GM10847 (cell line): ENCODE data around the gene FBXL17.
A peak's percentile ranks its signal among the peaks of the same experiment; 100 is the strongest.

Experiments
- POLR2A ChIP-seq: IDR thresholded peaks from 2 replicates; pipeline ENCODE4 v1.6.1; 2011; ENCODE audit not compliant: insufficient read length; ENCODE audit errors: extremely low read depth

FBXL17 gene

DNA sequence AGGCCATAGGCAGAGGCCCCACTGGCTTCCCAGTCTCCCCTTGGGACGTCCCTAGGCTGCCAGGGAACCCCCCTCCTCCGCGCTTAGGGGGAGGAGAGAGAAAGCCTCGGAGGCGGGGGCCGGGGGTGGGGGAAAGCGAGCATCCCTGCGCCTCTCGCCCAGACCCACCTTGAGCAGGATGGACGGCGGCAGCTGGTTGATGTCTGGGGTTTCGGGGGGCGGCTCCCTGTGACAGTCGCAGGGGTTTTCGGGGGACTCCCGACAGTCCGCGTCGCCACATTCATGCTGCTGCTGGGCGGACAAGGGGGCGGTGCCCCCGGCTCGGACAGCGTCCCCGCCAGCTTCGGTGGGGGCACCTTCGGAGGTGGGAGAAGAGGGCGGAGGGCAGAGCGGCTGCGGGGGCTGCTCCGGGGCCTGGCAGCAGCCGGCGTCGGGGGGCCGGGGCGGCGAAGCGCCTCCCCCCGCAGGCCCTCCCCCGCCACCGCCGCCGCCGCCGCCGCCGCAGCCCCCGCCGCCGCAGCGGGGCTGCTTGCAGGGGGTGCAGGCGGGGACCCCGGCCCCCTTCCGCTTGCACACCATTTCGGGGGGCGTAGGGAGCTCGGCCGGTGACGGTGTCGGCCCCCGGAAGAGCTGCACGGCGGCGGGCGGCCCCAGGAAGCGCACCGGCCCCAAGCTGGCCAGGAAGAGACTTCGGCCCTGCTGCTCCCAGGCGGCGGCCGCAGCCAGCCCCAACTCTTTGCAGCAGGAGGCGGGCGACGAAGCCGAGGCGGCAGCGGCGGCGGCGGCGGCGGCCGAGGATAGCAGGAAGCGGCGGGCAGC is 1.2 kb downstream of the FBXL17 start:
- peak; percentile 20 for TF ChIP-seq POLR2A

DNA sequence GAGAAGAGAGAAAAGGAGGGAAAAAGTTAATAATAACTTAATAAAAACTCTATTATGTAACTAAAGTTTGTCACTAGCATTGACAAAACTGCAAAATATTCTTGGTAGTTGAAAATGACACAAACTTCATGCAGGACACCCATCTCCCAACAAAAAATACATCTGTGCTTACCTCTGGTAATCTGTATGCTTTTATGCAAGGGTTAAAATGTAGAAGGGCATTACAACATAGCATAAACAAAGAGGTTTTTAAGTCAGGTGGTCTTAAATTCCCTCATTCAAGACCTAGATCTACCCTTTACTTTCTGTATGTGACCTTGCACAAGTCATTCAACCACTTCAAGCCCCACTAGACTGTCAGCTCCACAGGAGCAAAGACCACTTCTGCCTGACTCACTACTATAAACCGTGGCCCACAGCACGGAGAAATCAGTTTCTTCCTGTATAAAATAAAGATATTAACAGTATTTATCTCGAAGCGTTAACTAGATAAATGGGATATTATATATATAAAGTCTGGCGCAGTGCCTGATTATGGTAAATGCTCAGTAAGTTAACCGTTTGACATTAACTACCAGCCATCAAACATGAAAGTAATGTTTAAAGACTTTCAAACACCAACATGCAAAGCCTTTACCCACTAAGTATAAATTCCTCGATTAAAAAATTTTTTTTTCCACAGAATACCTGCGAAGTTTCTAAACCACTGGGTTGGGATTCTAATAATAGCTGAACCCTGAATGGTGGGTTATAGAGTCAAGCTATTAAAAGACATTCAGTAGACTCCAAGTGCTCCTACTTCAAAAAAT is 2.0 kb downstream of the FBXL17 start:
- no peak for TF ChIP-seq POLR2A

DNA sequence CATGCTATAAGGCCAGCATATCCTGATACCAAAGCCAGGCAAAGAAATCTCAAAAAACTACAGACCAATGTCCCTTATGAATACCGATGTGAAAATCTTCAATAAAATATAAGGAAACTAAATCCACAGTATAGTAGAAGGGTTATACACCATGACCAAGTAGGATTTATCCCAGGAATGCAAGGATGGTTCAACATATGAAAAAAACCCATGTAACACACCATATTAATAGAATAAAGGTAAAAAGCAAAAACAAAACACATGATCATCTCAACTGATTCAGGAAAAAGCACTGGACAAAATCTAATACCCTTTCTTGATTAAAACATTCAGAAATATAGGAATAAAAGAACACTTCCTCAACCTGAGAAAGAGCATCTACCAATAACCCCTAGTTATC is 6.1 kb downstream of the FBXL17 start:
- TF ChIP-seq POLR2A: no peak

DNA sequence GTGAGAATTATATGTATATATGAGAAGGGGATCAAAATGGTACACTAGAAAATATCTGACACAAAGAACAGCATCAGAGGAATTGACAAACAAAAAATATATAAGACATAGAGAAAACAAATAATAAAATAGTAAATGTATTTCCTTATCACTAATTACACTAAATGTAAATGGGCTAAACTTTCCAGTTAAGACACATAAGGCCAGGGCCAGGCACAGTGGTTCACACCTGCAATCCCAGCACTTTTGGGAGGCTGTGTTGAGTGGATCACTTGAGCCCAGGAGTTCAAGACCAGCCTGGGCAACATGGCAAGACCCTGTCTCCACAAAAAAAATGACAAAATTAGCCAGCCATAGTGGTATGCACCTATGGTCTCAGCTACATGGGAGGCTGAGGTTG is 8.5 kb downstream of the FBXL17 start:
- no peak for TF ChIP-seq POLR2A

DNA sequence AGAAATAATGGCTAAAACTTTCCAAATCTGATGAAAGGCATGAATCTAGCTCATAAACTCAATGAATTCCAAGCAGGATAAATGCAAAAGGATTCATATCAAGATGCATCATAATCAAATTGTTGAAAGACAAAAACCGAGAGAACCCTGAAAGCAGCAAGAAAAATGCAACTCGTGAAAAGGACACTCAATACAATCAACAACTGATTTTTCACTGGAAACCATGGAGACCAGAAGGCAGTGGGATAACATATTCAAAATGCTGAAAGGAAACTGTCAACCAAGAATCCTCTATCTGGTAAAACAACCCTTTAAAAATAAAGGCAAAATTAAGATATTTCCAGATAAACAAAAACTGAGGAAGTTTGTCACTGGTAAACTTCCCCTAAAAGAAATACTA is 9.5 kb downstream of the FBXL17 start:
- TF ChIP-seq POLR2A: no peak

DNA sequence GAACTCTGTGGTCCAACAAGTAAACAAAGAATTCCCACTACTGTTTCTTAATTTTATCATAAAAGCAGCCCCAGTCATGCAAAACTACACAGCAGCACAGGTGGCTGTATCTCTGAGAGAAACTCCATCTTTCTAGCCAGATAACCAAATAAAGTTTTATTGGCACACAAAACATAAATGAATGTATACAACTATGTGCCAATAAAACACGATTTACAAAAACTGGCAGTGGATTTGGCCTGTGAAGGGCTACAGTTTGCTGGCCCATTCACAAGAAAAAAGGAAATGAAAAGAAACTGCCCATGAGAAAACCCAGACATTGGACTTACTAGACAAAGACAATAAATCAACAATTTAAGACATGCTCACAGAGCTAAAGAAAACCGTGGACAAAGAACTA is 10.6 kb downstream of the FBXL17 start:
- TF ChIP-seq POLR2A: no peak

DNA sequence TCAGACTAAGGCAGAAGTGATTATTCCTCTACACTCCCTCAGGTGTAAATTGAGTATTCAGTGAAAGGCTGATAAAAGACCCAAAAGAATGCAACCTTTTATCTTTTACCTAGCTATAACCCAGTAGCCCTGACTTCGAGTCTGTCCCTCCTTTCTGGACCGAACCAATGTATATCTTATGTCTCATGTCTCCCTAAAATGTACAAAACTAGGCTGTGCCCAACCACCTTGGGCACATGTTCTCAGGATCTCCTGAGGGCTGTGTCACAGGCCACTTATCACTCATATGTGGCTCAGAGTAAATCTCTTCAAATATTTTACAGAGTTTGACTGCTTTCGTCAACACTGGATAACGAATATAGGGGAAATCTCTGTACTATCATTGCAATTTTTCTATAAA is 12.7 kb downstream of the FBXL17 start:
- no peak for TF ChIP-seq POLR2A

DNA sequence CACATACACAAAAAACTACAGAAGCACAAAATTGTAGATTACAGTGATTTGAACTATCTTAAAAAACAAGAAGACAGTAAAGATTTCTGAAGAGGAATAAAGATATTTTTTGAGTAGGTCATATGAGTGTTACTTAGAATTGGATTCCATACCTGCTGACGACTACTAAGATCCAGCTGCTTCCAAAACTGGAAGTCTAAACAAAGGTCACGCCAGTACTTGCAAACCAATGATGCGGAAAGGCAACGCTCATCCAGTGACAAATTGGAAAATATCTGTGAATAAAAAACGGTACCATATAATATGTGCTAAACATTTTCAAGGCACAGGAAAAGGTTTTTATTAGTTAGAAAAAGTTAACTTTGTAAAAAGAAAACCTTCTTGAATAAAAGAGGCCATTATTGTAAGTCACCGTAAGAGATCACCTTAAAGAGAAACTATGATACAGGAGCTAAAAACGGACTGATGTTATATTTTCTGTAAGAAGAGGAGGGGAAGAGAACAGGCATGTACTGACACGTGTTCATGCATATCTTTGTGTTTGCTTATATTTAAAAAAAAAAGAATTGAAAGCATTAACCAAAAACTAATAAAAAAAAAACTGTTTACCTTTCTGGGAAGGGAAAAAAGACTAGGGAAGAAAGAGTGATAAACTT is 14.1 kb downstream of the FBXL17 start:
- no peak for TF ChIP-seq POLR2A

DNA sequence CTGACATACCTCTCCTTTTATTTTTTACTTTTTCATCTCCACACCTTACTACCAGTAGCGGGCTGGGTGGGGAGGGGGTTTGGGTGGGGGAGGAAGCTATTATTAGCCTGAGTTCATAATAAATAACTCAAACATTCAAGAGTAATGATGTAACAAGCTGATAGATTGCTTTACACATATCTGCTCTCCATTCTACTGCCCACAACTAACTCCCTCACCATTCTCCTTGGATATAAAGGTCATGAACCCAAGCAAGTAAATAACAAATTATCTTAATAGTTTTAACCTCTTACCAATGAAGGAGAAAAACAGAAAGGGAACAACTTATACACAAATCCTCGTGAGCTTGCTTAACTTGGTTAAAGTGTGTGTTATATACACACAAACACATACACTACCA is 15.4 kb downstream of the FBXL17 start:
- no peak for TF ChIP-seq POLR2A

DNA sequence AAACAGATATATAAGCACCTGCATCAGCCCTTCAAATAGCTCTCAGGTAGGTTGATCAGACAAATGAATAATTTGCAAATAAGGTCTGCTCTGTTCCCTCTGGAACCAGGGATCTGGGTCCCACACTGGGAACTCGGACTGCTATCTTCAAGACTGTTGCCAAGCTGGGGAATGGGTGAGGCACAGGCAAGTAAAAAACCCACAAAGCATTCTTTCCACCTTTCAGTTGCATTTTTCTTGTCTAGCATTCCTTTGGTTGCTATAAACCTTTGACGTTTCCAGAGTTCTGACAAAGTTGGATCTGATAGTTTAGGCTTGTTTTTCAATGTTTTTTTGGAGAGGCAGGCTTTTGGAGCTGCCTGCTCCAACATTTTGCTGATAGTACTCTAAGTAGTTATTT is 20.1 kb downstream of the FBXL17 start:
- no peak for TF ChIP-seq POLR2A

DNA sequence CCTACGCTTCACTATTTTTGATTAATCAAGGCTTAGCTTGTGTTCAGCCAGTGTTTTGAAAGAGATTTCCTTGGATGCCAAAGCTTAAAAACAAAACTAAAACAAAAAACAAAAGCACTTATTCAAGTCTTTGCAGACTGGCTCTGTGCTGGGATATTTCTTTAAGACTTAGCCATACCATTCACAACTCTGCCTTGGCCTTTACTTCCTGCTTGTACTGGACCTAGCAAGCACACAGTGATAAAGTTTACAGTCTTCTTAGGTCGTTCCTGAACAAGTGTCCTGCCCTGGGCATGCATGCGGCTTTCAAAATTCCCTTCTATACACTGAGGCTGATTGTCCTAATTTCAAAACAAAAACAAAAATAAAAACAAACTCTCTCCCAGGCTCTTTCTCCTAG is 20.7 kb downstream of the FBXL17 start:
- TF ChIP-seq POLR2A: no peak

DNA sequence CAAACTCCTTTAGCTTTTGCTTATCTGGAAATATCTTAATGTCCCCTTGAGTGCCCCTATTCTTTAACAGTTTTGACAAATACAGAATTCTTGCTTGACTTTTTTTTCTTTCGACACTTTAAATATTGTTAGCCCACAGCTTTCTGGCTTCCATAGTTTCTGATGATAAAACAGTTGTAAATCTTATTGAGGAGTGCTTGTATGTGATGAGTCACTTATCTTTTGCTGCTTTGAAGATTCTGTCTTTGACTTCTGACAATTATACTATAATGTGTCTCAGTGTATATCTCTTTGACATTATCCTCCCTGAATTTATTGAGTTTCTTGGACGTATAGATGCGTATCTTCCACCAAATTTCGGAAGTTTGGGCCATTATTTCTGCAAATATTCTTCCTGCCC is 21.6 kb downstream of the FBXL17 start:
- no peak for TF ChIP-seq POLR2A

DNA sequence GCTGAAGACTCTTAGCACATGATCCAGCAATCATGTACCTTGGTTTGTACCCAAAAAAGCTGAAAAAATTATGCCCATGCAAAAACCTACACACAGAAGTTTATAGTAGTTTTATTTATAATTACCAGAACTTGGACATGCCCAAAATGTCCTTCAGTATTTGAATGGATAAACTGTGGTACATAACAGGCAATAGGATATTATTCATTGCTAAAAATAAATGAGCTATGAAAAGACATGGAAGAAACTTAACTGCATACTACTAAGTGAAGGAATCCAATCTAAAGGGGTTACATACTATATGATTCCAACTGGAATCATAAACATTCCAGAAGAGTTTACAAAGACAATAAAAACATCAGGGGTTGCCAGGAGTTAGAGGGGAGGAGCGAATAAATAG is 25.6 kb downstream of the FBXL17 start:
- no peak for TF ChIP-seq POLR2A

DNA sequence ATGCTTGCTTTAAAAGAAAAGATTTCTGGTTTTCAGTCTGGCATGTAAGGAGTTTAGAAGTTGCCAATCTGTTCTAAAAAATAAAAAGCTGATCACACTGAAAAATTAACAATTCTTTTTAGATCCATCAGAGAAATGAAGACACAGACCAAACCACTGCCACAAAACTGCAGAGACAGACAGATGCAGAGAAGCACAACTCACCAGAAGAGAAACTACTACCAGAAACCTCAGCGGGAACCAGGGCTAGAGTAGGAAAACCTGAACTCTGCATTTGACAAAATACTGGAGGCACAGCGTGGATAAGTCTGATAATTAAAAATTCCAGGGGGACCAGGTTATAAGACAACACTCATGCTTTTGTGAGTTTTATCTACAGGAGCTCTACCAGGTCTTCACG is 28.8 kb downstream of the FBXL17 start:
- TF ChIP-seq POLR2A: no peak

DNA sequence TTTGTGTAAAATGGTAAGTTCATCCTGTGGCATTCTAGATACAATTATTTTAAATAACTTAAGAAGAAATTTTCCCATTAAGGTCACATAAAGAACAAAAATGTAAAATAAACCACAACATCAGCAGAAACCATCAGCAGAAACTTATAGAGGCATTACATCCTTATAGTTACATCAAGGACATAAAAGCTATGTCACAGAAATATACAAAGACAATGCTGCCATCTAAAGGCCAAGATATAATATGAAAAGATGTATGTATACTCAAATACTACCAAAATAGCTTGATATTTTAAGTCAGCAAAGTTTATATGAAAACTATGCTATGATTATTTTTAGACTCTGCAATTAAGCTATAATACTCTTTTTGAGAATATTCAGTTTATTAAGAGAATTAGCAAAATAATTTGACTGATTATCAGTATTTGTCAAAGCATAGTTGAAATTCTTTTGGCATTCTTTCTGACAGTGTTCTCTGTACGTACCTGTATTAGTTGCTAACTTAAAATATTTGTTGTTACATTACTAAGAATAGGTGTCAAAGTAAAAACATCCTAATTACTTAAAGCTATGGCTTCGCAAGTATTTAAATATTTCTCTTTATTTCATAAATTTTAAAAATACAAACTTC is 36.2 kb downstream of the FBXL17 start:
- TF ChIP-seq POLR2A: no peak

DNA sequence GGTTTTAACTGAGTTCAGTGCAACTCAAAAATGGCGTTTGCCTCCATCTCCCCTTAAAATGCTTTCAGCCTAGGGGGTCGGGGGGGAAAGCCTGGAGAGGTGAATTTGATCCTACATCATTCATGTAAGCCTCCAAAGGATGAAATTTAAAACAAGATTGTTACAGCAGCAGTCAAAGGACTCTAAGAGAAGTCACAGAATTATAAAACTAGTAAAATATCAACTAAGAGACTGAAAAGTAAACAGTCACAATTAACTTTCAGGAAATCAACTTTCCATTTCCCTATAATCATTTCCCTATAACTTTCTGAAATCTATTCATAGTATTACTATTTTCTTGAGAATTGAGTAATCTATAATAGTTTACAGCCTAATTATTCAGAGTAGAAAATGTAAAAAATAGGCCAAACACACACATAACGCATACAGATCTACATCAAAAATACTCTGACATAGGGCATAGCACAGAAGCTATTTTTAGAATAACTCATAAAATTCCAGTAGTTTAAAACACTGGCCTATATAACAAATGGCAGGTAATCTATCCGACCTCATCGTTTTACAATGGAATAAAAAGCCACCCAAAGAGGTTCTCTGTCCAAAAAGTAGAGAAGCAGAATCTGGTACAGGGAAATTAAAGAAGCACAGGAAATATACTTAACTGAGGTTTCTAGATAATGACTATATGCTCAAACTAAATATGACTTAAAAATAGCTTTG is 37.6 kb downstream of the FBXL17 start:
- TF ChIP-seq POLR2A: no peak

DNA sequence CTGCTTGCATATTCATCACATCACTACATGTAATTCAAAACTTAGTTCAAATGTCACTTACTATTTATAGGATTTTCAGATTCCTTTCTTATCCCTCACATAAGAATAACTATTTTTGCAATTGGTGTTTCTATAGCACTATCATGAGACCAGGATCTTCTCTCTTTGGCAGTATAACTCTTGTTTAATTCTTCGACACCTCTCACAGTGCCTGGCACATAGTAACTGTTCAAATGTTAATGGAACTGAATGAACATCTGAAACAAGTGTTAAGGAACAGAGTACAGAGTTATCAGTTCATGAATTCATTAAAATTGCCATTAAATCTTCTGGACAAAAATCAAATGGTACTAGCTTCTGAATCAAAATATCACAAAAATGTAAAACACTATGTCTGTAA is 40.0 kb downstream of the FBXL17 start:
- no peak for TF ChIP-seq POLR2A
